Activated naive CD4-positive, alpha-beta T cell treated with anti-CD3 and anti-CD28 coated beads, Interleukin-2, amount 10 ng/mL, durations not matched to agents 7 days and 5 days (primary cell): ENCODE data around the gene NHSL2.
"Not testable (repeated sequence)": the region's sequence is repeated elsewhere in the genome, so short reads cannot be mapped to it uniquely, and the experiment has no call there.

ENCODE experiments used
- CTCF ChIA-PET: fragments of 350-600 bp; sonication (Branson Sonifier 250); formaldehyde crosslinking; loops from one replicate; lab custom pipeline; 2021; ENCODE audit warnings: antibody characterized with exemption; lab: Charles Lee
- DNase-seq: peaks from one replicate; pipeline ENCODE4 v3.0.0-alpha.2; 2020
- H3K27ac Mint-ChIP-seq: one replicate; pipeline ENCODE4 v1.8.0; 2021; ENCODE audit warnings: mild to moderate bottlenecking, moderate library complexity, mixed read lengths
- H3K27me3 Mint-ChIP-seq: one replicate; pipeline ENCODE4 v1.8.0; 2021; ENCODE audit warnings: mild to moderate bottlenecking, mixed read lengths
- H3K36me3 Mint-ChIP-seq: one replicate; pipeline ENCODE4 v1.8.0; 2021; ENCODE audit warnings: mixed read lengths
- H3K4me1 Mint-ChIP-seq: one replicate; pipeline ENCODE4 v1.8.0; 2021; ENCODE audit warnings: mixed read lengths
- H3K4me3 Mint-ChIP-seq: one replicate; pipeline ENCODE4 v1.8.0; 2021; ENCODE audit warnings: mild to moderate bottlenecking, moderate library complexity, mixed read lengths
- H3K9me3 Mint-ChIP-seq: one replicate; pipeline ENCODE4 v1.8.0; 2021; ENCODE audit warnings: mixed read lengths

NHSL2 gene

GRCh38 chrX:71910643-71910985 is at the start of gene NHSL2:
Gene NHSL2 (plus strand): TSS chrX:71910845.
- H3K36me3 Mint-ChIP-seq: no peaks in the 10 kb centered on the region
- CTCF ChIA-PET: interaction anchor here (0.6 to 1.7 kb wide), 2 partner anchors 9 to 999 kb away, joined by 3 to 5 read pairs; no protein-coding TSS in a partner anchor
- DNase-seq: no peak
- peaks cover 76% of the 10 kb centered on the region for H3K27me3 Mint-ChIP-seq
- H3K27ac Mint-ChIP-seq: no peak within 1 kb of the TSS
- peak within 1 kb of the TSS; percentile 44 for H3K4me3 Mint-ChIP-seq
- no peaks in the 10 kb centered on the region for H3K4me1 Mint-ChIP-seq
- H3K9me3 Mint-ChIP-seq: no peaks in the 10 kb centered on the region

GRCh38 chrX:71867680-71868079 is 43.0 kb upstream of the NHSL2 start:
- Mint-ChIP-seq H3K4me1 (no peaks in the 10 kb centered on the region), H3K27ac (no peak overlapping the region), H3K9me3 (no peaks in the 10 kb centered on the region), H3K4me3 (no peak overlapping the region), H3K27me3 (peaks cover 21% of the 10 kb centered on the region), H3K36me3 (no peaks in the 10 kb centered on the region)
- CTCF ChIA-PET: no interaction called here
- no peak for DNase-seq

GRCh38 chrX:71869566-71869965 is 41.1 kb upstream of the NHSL2 start:
- DNase-seq, H3K4me3 Mint-ChIP-seq, H3K27ac Mint-ChIP-seq, H3K36me3 Mint-ChIP-seq, H3K4me1 Mint-ChIP-seq, H3K9me3 Mint-ChIP-seq, CTCF ChIA-PET: not testable (repeated sequence)
- peaks cover 11% of the 10 kb centered on the region for H3K27me3 Mint-ChIP-seq

DNA sequence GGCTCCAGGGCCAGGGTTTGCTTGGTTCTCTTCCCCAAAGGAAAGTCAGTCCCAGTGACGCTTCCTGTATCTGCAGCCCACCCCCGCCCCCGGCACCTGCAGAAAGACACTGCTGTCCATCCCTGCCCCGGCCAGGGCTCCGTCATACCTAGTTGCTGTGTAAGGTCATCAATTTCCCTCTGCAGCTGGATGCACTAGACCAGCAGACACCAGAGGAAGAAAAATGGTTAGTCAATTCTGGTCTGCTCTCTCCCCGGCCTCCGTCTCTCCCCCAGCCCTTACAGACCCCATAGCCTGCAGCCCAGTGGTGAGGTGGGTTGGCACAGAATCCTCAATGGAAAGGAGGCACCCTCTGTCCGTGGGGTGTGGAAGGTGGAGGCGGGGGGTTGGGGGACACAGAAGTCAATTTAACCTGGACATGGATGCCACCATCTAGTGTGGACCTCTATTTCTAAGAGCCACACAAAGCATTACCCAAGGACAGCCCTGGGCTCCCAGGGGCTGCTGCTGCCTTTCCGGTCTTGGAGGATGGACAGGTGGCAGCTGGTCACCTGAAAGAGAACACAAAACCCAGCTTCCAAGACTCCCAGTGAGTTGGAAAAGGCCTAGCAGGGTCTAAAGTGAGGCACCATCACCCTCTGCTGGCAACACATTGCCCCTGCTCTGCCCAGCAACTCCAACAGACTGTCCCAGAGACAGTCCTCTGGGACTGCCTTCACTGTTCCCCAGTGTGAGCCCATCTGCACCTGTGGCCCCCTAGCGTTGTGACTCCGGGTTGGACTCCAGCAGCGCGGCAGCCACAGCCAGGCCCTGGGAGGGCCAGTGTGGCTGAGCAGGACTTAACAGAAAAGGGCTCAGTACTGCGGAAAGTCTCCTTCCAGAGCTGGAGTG is 40.2 kb upstream of the NHSL2 start:
- peaks cover 11% of the 10 kb centered on the region for H3K27me3 Mint-ChIP-seq
- H3K4me3 Mint-ChIP-seq: no peak overlapping the region
- CTCF ChIA-PET: no interaction called here
- DNase-seq: no peak
- H3K9me3 Mint-ChIP-seq: no peaks in the 10 kb centered on the region
- H3K27ac Mint-ChIP-seq: no peak overlapping the region
- H3K4me1 Mint-ChIP-seq: no peaks in the 10 kb centered on the region
- no peaks in the 10 kb centered on the region for H3K36me3 Mint-ChIP-seq

DNA sequence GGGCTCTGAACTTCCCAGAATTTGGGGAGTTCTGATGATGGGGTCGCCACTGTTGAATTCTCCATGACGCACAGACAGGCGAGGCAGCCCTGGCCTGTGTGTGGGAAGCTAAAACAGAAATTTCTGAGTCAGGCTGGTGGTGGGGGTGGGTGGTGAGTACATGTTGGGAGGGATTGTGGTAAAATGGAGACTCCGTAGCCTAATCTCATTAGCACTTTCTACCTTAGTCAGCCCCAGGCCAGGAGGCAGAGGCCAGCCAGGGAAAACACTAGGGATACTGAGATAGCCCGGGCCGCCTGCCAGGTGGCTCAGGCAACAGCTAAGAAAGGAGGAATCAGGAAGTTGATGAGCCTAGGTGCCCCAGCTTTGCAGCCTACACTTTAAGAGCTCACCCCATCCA is 39.3 kb upstream of the NHSL2 start:
- H3K4me3 Mint-ChIP-seq: no peak overlapping the region
- H3K4me1 Mint-ChIP-seq: no peaks in the 10 kb centered on the region
- no peak overlapping the region for H3K27ac Mint-ChIP-seq
- peaks cover 11% of the 10 kb centered on the region for H3K27me3 Mint-ChIP-seq
- DNase-seq: no peak
- H3K36me3 Mint-ChIP-seq: no peaks in the 10 kb centered on the region
- no peaks in the 10 kb centered on the region for H3K9me3 Mint-ChIP-seq
- CTCF ChIA-PET: no interaction called here

DNA sequence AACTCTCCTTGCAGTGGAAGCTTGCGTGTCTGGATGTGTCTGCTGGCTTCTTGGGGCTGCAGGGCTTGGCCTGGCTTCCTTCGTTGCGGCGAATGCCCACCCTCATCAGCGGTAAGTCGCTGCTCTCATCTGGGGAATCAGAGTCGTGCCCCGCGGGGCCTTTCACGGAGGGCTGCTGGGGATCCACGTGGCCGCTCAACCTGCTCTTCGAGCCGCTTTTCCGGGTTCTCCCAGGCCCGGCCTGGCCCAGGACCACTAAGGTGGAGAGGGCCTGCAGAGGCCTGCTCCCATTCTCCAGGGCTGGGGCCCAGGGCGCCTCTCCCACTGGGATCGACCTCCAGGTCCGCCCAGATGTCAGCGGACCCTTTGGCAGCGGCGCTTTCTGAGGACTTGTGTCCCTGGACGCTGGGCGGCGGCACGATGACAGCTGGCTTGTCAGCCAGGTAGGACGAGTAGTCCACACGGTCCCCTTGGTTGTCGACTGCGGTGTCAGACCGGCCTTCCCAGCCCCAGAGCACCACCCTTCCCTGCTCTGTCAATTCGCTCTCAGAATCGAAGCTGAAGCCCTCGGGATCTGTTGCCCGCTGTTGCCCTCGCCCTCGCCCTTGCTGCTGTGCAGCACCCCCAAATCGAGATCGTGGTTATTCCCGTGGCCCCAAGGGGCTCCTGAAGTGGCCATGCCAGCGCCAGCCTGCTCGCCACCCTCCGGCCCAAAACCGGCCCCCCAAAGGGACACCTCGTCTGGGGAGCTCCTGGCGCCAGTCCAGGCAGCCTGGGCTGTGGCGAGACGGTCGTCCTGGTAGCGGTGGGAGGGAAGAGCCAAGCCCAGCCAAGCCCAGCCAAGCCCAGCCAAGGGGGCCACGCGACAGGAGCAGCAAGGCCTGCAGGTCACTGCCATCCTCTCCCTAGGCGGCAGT is 37.8 kb upstream of the NHSL2 start:
- no peak for DNase-seq
- no peaks in the 10 kb centered on the region for H3K36me3 Mint-ChIP-seq
- H3K9me3 Mint-ChIP-seq: no peaks in the 10 kb centered on the region
- CTCF ChIA-PET: no interaction called here
- H3K27me3 Mint-ChIP-seq: peaks cover 11% of the 10 kb centered on the region
- no peaks in the 10 kb centered on the region for H3K4me1 Mint-ChIP-seq
- H3K27ac Mint-ChIP-seq: no peak overlapping the region
- H3K4me3 Mint-ChIP-seq: no peak overlapping the region

DNA sequence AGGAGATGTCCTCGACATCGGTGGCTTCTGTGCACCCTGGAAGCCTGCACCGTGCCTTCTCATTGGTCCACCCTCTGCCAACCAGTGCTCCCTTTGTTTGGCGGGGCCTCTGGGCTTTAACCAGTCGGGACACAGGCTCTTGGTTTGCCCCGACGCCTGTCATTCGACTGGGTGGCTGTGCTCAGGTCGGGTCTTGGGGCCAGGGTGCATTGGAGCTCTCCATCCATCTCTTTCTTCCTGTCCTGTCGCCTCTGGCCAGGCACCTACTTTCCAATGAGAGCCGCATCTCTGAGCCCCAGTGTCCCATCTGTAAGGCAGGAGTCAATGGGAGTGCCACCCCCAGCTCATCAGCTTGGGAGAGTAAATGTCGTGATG is 37.2 kb upstream of the NHSL2 start:
- H3K27me3 Mint-ChIP-seq: peaks cover 11% of the 10 kb centered on the region
- no peak for DNase-seq
- CTCF ChIA-PET: no interaction called here
- no peaks in the 10 kb centered on the region for H3K9me3 Mint-ChIP-seq
- H3K4me1 Mint-ChIP-seq: no peaks in the 10 kb centered on the region
- H3K36me3 Mint-ChIP-seq: no peaks in the 10 kb centered on the region
- no peak overlapping the region for H3K4me3 Mint-ChIP-seq
- no peak overlapping the region for H3K27ac Mint-ChIP-seq

DNA sequence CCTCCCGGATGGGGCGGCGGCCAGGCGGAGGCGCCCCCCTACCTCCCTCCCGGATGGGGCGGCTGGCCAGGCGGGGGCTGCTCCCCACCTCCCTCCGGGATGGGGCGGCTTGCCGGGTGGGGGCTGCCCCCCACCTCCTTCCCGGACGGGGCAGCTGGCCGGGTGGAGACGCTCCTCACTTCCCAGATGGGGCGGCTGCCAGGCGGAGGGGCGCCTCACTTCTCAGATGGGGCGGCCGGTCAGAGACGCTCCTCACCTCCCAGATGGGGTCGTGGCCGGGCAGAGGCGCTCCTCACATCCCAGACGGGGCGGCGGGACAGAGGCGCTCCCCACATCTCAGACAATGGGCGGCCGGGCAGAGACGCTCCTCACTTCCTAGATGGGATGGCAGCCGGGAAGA is 33.8 kb upstream of the NHSL2 start:
- H3K27ac Mint-ChIP-seq, CTCF ChIA-PET, H3K4me3 Mint-ChIP-seq, H3K27me3 Mint-ChIP-seq, H3K36me3 Mint-ChIP-seq, H3K4me1 Mint-ChIP-seq, H3K9me3 Mint-ChIP-seq, DNase-seq: not testable (repeated sequence)

GRCh38 chrX:71885099-71885498 is 25.5 kb upstream of the NHSL2 start:
- no peak for DNase-seq
- Mint-ChIP-seq H3K9me3 (no peaks in the 10 kb centered on the region), H3K4me1 (no peaks in the 10 kb centered on the region), H3K27ac (no peak overlapping the region), H3K27me3 (no peaks in the 10 kb centered on the region), H3K4me3 (no peak overlapping the region), H3K36me3 (no peaks in the 10 kb centered on the region)
- CTCF ChIA-PET: no interaction called here

- peaks cover 11% of the 10 kb centered on the region for H3K27me3 Mint-ChIP-seq
- H3K9me3 Mint-ChIP-seq: no peaks in the 10 kb centered on the region
- H3K27ac Mint-ChIP-seq: no peak overlapping the region
- DNase-seq: no peak
- peaks cover 2% of the 10 kb centered on the region for H3K4me1 Mint-ChIP-seq
- H3K36me3 Mint-ChIP-seq: no peaks in the 10 kb centered on the region
- H3K4me3 Mint-ChIP-seq: no peak overlapping the region
- CTCF ChIA-PET: no interaction called here
Measured at GRCh38 chrX:71895607-71896006, 15.0 kb upstream of the NHSL2 start.

DNA sequence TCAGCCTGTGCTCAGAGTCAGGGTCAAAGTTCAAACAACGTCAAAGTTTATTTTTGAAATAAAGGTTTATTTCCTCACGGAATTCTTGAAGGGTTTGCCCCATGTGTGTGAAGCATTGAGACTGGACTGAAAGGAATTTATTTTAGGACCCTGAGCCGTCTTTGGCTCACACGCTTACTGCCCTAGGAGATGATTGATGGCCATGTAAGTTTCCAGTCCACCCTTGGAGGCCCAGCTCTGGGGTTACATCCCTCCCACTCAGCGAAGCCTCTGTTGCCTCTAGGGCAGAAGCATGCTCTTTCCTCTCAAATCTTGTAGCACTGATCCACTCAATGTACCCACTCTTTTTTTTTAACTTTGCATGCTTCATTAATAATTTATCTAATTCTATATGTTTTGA is 4.5 kb upstream of the NHSL2 start:
- Mint-ChIP-seq H3K9me3 (no peaks in the 10 kb centered on the region), H3K27me3 (peaks cover 38% of the 10 kb centered on the region), H3K4me3 (no peak overlapping the region), H3K4me1 (no peaks in the 10 kb centered on the region), H3K27ac (no peak overlapping the region), H3K36me3 (no peaks in the 10 kb centered on the region)
- CTCF ChIA-PET: no interaction called here
- DNase-seq: no peak

- H3K4me3 Mint-ChIP-seq: no peak overlapping the region
- CTCF ChIA-PET: no interaction called here
- no peaks in the 10 kb centered on the region for H3K36me3 Mint-ChIP-seq
- peaks cover 60% of the 10 kb centered on the region for H3K27me3 Mint-ChIP-seq
- no peaks in the 10 kb centered on the region for H3K9me3 Mint-ChIP-seq
- H3K27ac Mint-ChIP-seq: no peak overlapping the region
- no peak for DNase-seq
- H3K4me1 Mint-ChIP-seq: no peaks in the 10 kb centered on the region
Measured at GRCh38 chrX:71908387-71908786, 2.3 kb upstream of the NHSL2 start.

- CTCF ChIA-PET: no interaction called here
Measured at GRCh38 chrX:71909956-71910355, 689 bp upstream of the NHSL2 start.

DNA sequence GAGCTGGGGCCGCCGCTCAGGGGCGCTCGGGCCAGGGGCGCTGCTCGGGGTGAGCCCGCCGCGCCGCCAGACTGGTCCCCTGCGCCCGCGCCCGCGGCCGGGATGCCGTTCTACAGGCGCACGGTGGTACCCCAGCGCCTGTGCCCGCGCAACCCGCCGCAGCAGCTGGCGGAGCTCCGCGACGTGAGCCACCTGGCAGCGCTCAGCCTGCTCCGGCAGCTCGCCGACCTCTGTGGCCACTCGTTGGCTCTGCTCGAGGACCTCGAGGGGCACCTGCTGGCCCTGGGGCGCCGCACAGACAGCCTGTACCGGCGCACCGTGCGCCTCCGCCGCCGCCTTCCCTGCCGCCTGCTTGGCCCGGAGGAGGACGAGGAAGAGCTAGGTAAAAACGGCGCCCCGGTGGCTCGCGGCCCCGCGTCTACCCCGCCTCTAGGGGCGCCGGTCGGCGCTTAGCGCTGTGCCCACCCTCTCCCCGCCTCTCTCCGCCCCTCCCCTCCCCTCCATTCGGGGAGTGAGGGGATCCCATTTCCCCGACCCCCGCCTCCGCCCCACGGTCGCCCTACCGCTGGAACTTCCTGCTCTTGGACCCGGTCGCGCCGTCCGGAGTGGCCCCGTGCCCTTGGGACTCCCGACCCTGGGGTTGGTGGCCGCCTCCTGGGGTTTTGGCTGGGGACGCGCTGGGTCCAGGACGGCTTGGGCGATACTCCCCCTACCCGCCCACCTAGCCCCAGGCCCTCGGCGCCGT is 513 bp downstream of the NHSL2 start:
- DNase-seq: peak; percentile 28
- Mint-ChIP-seq H3K27ac (no peak overlapping the region), H3K4me3 (no peak overlapping the region), H3K4me1 (no peaks in the 10 kb centered on the region), H3K27me3 (peaks cover 77% of the 10 kb centered on the region), H3K36me3 (no peaks in the 10 kb centered on the region), H3K9me3 (no peaks in the 10 kb centered on the region)
- CTCF ChIA-PET: interaction anchor here (0.6 to 1.7 kb wide), 2 partner anchors 8 to 999 kb away, joined by 3 to 5 read pairs; no protein-coding TSS in a partner anchor

More at GRCh38 chrX:71909956-71910355, 689 bp upstream of the NHSL2 start:
- Mint-ChIP-seq H3K9me3 (no peaks in the 10 kb centered on the region), H3K27me3 (peaks cover 72% of the 10 kb centered on the region), H3K4me3 (no peak overlapping the region), H3K27ac (no peak overlapping the region), H3K36me3 (no peaks in the 10 kb centered on the region), H3K4me1 (no peaks in the 10 kb centered on the region)
- DNase-seq: no peak
